ENCODE results near the gene OLFML3. TPM values are rescaled to one million over a fixed set of nuclear protein-coding genes. Genes with fewer than 3 reads are reported as not detected.

OLFML3 gene
- total RNA-seq, 1 experiment from 2014 or later = 7.0 TPM

DNA sequence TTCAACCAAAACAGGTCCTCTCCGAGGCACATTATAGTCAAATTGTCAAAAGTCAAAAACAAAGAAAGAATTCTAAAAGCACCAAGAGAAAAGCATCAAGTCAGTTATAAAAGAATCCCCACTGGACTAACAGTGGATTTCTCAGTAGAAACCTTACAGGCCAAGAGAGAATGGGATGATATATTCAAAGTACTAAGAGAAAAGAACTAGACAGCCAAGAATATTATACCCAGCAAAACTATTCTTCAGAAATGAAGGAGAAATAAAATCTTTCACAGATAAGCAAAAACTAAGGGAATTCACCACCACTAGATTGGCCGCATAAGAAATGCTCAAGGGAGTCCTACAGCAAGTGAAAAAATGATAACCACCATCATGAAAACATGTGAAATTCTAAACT lies 16.1 kb downstream of the OLFML3 start:
- Histone ChIP-seq H2AFZ (ENCODE audit: low read length) (no peak overlapping the region), H3K4me1 (ENCODE audit: insufficient read depth, low read length) (no peaks in the 10 kb centered on the region), H3K4me2 (ENCODE audit: low read length) (no peak overlapping the region), H4K20me1 (ENCODE audit: low read length) (no peaks in the 10 kb centered on the region), H3K9ac (ENCODE audit: low read length) (no peak overlapping the region), H3K79me2 (ENCODE audit: low read length) (no peaks in the 10 kb centered on the region), H3K27me3 (ENCODE audit: low read length) (no peaks in the 10 kb centered on the region), H3K4me3 (ENCODE audit: low read length) (no peak overlapping the region), H3F3A (ENCODE audit: low read length, unreplicated experiment) (no peaks in the 10 kb centered on the region), H3K36me3 (ENCODE audit: low read depth, low read length) (no peaks in the 10 kb centered on the region), H3K9me2 (replicated peaks; ENCODE audit: low read length) (no peaks in the 10 kb centered on the region), H3K9me3 (ENCODE audit: low read length) (0 out of 2 replicates have a peak, but pooled peaks cover 2% of the 10 kb centered on the region), H3K27ac (ENCODE audit: low read length) (no peak overlapping the region)
- intact Hi-C loops (cut with micrococcal nuclease) = no loop called here
- BruUV-seq (replicated peaks) = no TSS peak
- ATAC-seq (no peak), DNase-seq (no peak)
- ChIA-PET CTCF (no interaction called here), POLR2A (ENCODE audit: unreplicated experiment) (no interaction called here)
- TF ChIP-seq EZH2 (IDR thresholded peaks at IDR 0.05; ENCODE audit: low read length, unreplicated experiment) = no peak
- no peak for TF ChIP-seq EZH2phosphoT487 (IDR thresholded peaks at IDR 0.05; ENCODE audit: borderline replicate concordance, low read length)
- TF ChIP-seq, protein P1, sequence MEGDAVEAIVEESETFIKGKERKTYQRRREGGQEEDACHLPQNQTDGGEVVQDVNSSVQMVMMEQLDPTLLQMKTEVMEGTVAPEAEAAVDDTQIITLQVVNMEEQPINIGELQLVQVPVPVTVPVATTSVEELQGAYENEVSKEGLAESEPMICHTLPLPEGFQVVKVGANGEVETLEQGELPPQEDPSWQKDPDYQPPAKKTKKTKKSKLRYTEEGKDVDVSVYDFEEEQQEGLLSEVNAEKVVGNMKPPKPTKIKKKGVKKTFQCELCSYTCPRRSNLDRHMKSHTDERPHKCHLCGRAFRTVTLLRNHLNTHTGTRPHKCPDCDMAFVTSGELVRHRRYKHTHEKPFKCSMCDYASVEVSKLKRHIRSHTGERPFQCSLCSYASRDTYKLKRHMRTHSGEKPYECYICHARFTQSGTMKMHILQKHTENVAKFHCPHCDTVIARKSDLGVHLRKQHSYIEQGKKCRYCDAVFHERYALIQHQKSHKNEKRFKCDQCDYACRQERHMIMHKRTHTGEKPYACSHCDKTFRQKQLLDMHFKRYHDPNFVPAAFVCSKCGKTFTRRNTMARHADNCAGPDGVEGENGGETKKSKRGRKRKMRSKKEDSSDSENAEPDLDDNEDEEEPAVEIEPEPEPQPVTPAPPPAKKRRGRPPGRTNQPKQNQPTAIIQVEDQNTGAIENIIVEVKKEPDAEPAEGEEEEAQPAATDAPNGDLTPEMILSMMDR (conservative IDR thresholded peaks at IDR 0.05; ENCODE audit: low read depth, low read length) = no peak

DNA sequence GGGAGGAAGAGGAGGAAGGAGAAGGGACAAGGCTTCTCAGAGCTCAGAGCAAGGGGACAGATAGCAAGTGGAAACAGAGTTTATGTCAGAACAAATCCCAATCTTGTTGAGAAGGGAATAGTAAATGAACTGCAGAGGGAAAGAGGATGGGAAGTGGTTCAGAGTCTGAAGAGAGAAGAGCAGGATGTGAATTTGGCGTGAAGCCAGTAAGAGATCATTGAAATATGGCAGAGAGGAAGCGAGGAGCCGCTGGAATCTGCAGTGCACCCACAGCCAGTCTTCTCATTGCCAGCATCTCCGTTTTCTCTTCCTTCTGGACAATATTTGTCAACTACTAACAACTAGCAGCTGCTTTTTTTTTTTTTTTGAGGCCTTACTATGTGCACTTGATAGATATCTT lies 19.1 kb downstream of the OLFML3 start:
- Histone ChIP-seq H3K27ac (ENCODE audit: low read length) (no peak overlapping the region), H3K4me1 (ENCODE audit: insufficient read depth, low read length) (no peaks in the 10 kb centered on the region), H3F3A (ENCODE audit: low read length, unreplicated experiment) (no peaks in the 10 kb centered on the region), H3K9me2 (replicated peaks; ENCODE audit: low read length) (no peaks in the 10 kb centered on the region), H3K9me3 (ENCODE audit: low read length) (0 out of 2 replicates have a peak, but pooled peaks cover 2% of the 10 kb centered on the region), H3K36me3 (ENCODE audit: low read depth, low read length) (no peaks in the 10 kb centered on the region), H3K9ac (ENCODE audit: low read length) (no peak overlapping the region), H3K27me3 (ENCODE audit: low read length) (no peaks in the 10 kb centered on the region), H3K79me2 (ENCODE audit: low read length) (no peaks in the 10 kb centered on the region), H3K4me3 (ENCODE audit: low read length) (no peak overlapping the region), H2AFZ (ENCODE audit: low read length) (no peak overlapping the region), H3K4me2 (ENCODE audit: low read length) (no peak overlapping the region), H4K20me1 (ENCODE audit: low read length) (no peaks in the 10 kb centered on the region)
- CTCF ChIA-PET = no interaction called here
- intact Hi-C loops (cut with micrococcal nuclease) = no loop called here
- no TSS peak for BruUV-seq (replicated peaks)
- no peak for ATAC-seq
- no peak for TF ChIP-seq EZH2 (IDR thresholded peaks at IDR 0.05; ENCODE audit: low read length, unreplicated experiment)
- TF ChIP-seq, protein P1 (conservative IDR thresholded peaks at IDR 0.05; ENCODE audit: low read depth, low read length) = no peak
- no peak for TF ChIP-seq EZH2phosphoT487 (IDR thresholded peaks at IDR 0.05; ENCODE audit: borderline replicate concordance, low read length)
- POLR2A ChIA-PET (ENCODE audit: unreplicated experiment) = interaction anchor here (0.5 kb wide), 1 partner anchor 1268 kb away, joined by 3 read pairs; no protein-coding TSS in a partner anchor
- no peak for DNase-seq

DNA sequence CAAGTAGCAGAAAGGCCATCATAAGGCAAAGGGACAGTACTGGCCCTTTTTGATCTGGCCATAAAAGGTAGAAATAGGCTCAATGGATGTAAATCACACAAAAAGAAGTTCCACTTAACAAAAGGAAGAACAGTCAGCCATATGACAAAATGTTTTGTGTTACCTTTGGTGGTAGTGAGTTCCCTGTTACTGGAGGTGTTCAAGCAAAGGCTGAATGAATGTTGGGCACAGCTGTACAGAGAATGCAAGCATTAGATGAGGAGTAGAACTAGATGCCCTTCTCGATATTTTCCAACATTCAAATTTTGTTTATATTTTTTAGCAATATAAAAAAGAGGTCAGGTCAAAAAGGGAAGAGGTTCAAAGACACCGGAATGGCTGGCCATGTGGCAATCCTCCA lies 20.0 kb downstream of the OLFML3 start:
- no peaks in the 10 kb centered on the region for H3K79me2 ChIP-seq (ENCODE audit: low read length)
- H3K4me2 ChIP-seq (ENCODE audit: low read length) = no peak overlapping the region
- H3K9me3 ChIP-seq (ENCODE audit: low read length) = 0 out of 2 replicates have a peak, but pooled peaks cover 2% of the 10 kb centered on the region
- no peaks in the 10 kb centered on the region for H3F3A ChIP-seq (ENCODE audit: low read length, unreplicated experiment)
- intact Hi-C loops (cut with micrococcal nuclease) = no loop called here
- no peak overlapping the region for H3K9ac ChIP-seq (ENCODE audit: low read length)
- no peaks in the 10 kb centered on the region for H3K4me1 ChIP-seq (ENCODE audit: insufficient read depth, low read length)
- H3K36me3 ChIP-seq (ENCODE audit: low read depth, low read length) = no peaks in the 10 kb centered on the region
- no peak for TF ChIP-seq EZH2phosphoT487 (IDR thresholded peaks at IDR 0.05; ENCODE audit: borderline replicate concordance, low read length)
- TF ChIP-seq, protein P1 (conservative IDR thresholded peaks at IDR 0.05; ENCODE audit: low read depth, low read length) = no peak
- TF ChIP-seq EZH2 (IDR thresholded peaks at IDR 0.05; ENCODE audit: low read length, unreplicated experiment) = no peak
- no peaks in the 10 kb centered on the region for H3K27me3 ChIP-seq (ENCODE audit: low read length)
- ChIA-PET CTCF (no interaction called here), POLR2A (ENCODE audit: unreplicated experiment) (no interaction called here)
- no peak overlapping the region for H3K4me3 ChIP-seq (ENCODE audit: low read length)
- H3K27ac ChIP-seq (ENCODE audit: low read length) = no peak overlapping the region
- no peaks in the 10 kb centered on the region for H4K20me1 ChIP-seq (ENCODE audit: low read length)
- H3K9me2 ChIP-seq (replicated peaks; ENCODE audit: low read length) = no peaks in the 10 kb centered on the region
- no TSS peak for BruUV-seq (replicated peaks)
- no peak for DNase-seq
- no peak overlapping the region for H2AFZ ChIP-seq (ENCODE audit: low read length)
- no peak for ATAC-seq

Data from PC-3 (cell line).